Activated gamma-delta T cell treated with Interleukin-2 at 50 U/mL for 16 hours (primary cell): ENCODE measurements around the gene CRYBG3.
"Not testable (repeated sequence)": the region's sequence is repeated elsewhere in the genome, so short reads cannot be mapped to it uniquely, and the experiment has no call there.

Source experiments
- DNase-seq: peaks from one replicate; pipeline ENCODE4 v3.0.0-alpha.2; 2020

CRYBG3 gene

GRCh38 chr3:97901313-97902248, 79.8 kb downstream of the CRYBG3 start:
- no peak for DNase-seq

DNA sequence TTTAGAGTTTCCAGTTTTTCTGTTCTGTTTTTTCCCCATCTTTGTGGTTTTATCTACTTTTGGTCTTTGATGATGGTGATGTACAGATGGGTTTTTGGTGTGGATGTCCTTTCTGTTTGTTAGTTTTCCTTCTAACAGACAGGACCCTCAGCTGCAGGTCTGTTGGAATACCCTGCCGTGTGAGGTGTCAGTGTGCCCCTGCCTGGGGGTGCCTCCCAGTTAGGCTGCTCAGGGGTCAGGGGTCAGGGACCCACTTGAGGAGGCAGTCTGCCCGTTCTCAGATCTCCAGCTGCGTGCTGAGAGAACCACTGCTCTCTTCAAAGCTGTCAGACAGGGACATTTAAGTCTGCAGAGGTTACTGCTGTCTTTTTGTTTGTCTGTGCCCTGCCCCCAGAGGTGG, 88.0 kb downstream of the CRYBG3 start:
- DNase-seq: not testable (repeated sequence)

- DNase-seq: peak; percentile 44
Measured at GRCh38 chr3:97910236-97910831, 88.5 kb downstream of the CRYBG3 start.

- peak; percentile 6 for DNase-seq
Measured at GRCh38 chr3:97910931-97911351, 89.1 kb downstream of the CRYBG3 start.

DNA sequence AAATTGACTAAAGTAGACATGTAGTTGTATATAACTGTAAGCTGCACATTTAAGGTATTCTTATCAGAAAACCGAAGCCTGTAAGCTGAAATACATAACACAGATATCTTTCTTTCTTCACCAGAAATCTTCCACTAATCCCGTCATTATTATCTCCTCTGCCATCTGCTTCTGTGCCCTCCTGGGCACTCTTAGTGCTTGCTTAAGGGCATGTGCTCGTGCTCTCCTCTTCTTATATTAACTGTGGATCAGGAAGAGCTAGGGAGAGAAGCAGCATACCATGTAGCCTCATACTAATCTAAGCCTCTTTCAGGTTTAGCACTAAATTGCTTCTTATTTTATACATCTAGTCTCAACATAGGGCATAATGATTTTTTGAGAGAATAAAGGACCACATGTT, 89.6 kb downstream of the CRYBG3 start:
- DNase-seq: no peak

- DNase-seq: no peak
Measured at GRCh38 chr3:97914388-97914787, 92.6 kb downstream of the CRYBG3 start.

GRCh38 chr3:97916576-97916975, 94.8 kb downstream of the CRYBG3 start:
- no peak for DNase-seq

GRCh38 chr3:97917813-97918536, 96.2 kb downstream of the CRYBG3 start:
- no peak for DNase-seq

- DNase-seq: no peak
Measured at GRCh38 chr3:97927704-97928103, 105.9 kb downstream of the CRYBG3 start.

- no peak for DNase-seq
Measured at GRCh38 chr3:97928986-97929385, 107.2 kb downstream of the CRYBG3 start.

DNA sequence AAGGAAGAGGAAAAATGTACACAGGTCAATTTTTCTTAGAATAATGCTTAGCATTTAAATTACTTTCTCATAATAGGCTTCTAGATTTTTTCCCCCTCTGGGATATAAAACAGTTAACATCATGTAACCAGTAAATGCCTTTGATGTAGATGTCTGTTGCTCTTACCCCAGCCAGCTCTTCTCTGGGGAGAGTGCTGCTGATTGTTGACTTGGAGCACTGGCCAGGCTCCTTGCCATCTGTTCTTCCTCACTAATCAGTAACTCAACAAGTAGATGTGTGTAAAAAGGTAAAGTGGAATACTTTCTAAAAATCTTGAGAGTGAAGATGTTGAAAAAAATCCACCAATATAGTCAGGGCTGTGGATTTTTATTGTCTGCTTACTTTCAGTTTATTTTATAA, 108.2 kb downstream of the CRYBG3 start:
- DNase-seq: no peak

GRCh38 chr3:97931218-97931617, 109.4 kb downstream of the CRYBG3 start:
- no peak for DNase-seq

- DNase-seq: no peak
Measured at GRCh38 chr3:97932387-97932801, 110.6 kb downstream of the CRYBG3 start.

GRCh38 chr3:97934980-97935695, 113.3 kb downstream of the CRYBG3 start:
- DNase-seq: no peak

- no peak for DNase-seq
Measured at GRCh38 chr3:97935842-97936241, 114.0 kb downstream of the CRYBG3 start.

DNA sequence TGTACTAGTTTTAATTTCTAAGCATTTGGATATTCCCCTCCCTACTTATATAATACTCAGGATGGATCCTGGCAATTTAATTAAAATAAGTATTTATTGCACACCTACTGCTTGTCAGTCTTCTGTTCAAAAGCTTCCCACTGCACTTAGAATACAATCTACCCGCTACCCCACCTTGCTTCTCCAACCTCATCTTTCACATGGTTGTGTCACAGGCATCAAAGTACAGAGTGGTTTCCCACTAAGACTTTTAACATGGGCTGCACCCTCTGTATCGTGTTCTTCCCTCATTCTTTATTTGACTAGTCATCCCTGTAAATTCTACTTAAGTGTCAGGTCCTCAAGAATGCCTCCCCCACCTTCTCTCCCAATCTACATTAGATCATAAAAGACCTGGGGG, 115.4 kb downstream of the CRYBG3 start:
- no peak for DNase-seq

DNA sequence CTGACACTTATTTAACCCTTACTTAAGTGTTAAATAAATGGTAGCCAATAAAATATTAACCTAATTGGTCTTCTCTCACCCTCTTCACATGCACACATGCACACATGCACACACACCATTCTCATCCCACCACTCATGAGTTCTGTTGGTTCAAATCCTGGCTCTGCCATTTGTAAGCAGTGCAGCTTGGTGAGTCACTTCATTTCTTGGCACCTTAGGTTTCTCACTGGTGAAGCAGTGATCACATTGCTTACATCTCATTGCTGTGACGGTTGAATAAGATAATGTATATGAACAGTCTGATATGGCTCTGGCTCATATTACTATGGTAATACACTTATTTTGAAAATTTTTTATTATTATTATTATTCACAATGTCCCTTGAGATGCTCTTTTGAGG, 116.6 kb downstream of the CRYBG3 start:
- DNase-seq: no peak

DNA sequence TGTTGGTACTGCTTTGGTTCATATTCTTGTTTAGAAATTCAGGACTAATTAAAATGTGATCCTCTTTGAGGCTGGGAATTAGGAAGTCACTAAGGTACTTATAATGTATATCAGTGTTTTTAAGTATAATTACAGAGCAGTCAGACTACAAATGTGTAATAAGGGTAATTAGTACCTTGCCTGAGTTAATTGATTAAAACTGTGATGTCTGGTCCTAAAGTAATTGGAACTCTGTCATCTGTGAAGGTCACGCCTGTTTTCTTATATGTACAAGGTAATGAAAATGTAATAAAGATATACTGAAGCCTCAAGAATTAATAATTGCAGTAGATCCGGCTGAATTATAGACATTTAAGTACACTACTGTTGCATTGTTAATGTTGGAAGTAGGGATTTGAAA, 117.6 kb downstream of the CRYBG3 start:
- DNase-seq: no peak

DNA sequence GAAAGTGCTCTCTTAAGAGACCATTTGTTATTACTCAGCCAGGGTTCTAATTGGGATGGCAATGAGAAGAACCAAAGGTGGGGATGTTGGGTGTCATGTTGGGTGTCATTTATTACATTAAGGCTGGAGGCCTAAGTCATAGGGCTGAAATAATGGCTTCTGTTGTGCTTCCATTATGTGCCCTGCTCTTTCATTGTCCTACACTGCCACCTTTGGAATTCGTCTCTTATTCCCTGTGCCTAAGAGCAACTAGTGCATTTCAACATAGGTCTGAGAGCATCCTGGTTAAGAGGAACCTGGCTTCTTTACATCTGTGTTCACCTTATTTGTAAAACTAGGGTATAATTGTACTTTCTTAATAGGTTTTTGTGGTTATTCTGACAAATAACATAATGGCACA, 118.2 kb downstream of the CRYBG3 start:
- no peak for DNase-seq

DNA sequence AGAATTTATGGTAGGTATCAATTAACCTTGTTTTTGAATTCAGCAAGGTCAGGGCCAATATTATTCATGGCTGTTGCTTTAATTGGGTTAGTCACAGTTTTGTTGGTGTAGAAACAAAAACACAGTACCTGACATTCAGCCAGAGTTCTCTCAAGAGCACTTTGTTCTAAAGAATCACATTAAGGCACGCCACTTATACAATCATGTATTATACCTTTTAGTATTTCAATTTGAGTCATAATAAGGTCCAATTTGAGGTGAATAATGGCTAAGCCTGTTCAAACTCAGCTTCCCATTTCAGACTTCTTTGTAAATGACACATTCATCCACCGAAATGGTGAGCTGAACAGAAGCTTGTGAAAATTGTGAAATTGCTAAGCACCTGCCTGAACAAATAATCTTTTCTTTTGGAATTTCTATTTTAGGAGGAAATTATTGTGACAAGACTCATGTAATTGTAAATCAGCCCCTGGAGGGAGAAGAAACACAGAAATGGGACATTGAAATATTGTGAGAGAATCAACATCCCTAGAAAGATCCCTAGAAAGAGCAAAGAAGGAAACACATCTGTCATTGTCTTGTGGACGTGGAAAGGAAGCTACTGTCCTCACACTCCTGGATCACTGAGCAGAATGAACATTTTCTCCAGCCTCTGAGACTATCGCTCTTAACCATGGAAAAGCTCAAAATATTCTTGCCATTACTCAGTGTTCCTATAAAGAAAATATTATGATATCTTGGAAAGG, 121.2 kb downstream of the CRYBG3 start:
- DNase-seq: no peak

GRCh38 chr3:97948351-97949109, 126.7 kb downstream of the CRYBG3 start:
- no peak for DNase-seq

DNA sequence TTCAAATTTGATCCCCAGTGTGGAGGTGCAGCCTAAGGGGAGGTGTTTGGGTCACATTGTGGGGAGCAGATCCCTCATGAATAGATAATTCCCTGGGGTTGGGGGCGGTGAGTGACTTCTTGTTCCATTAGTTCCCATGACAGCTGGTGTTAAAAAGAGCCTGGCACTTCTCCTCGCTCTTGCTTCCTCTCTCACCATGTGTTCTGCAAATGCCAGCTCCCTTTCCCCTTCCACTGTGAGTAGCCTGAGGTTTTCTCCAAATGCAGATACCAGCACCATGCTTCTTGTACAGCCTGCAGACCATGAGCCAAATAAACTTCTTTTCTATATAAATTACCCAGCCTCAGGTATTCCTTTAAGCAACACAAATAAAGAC, 127.3 kb downstream of the CRYBG3 start:
- DNase-seq: no peak
